HG02870 (cell line): ENCODE results near the gene DAPK2.

Experiments
- ATAC-seq: cut with Tn5 transposase; IDR thresholded peaks from one replicate; pipeline ENCODE4 v1.9.1; 2021; ENCODE audit warnings: mild to moderate bottlenecking, moderate library complexity; ENCODE audit not compliant: unreplicated experiment

The DAPK2 gene

DNA sequence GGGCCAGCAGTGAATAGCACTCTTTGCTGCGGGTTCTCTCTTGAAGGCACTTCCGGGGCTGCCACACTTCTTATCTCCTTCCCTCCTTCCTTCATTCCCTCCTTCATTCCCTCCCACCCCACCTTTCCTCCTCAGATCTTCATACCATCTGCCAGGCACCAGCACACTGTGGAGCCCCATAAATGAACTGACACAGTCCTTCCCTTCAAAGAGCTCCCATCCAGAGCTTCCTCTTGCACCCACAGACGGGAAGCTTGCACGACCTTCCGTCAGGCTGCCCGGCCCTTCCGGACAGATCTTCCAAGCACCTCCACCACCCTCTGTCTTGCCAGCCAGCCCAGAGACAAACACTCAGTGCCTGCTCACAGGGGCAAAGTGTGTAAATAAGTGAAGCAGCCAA lies 147.1 kb downstream of the DAPK2 start:
- ATAC-seq, result no peak

DNA sequence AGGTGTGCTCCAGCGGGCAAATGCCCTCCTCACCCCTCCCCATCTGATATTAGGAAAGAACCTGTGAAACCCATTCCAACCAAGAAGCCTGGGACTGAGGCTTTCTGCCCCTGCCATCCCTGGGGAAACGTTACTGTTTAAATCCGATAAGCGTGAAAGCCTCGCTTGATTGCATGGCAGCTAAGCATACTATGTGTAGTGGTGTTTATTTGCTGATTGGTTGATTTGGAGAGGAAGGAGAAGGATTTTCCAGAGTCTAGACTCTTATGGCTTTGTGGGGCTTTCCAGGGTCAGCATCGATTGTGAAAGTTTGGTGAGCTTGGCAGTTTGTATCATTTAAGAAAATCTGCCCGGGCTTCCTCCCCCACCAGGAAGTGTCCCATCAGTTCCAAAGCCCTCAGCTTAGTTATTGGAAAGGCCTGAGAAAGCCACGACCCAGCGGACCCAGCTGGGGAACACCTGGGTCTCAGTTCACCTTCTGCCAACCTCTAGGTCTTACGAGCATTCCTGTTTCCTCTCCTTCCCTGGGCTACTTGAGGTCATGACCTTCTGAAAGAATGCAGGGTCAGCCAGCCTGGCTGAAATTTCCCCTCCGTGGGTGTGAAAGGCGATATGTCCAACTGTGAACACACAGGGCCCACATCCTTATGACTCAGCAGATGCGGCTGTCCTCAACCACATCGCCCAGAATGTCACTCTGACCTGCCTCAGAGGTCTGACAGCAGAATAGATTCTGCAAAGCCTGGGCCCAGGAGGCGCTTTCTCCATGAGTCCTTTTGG lies 149.8 kb downstream of the DAPK2 start:
- peak; percentile 80 for ATAC-seq

DNA sequence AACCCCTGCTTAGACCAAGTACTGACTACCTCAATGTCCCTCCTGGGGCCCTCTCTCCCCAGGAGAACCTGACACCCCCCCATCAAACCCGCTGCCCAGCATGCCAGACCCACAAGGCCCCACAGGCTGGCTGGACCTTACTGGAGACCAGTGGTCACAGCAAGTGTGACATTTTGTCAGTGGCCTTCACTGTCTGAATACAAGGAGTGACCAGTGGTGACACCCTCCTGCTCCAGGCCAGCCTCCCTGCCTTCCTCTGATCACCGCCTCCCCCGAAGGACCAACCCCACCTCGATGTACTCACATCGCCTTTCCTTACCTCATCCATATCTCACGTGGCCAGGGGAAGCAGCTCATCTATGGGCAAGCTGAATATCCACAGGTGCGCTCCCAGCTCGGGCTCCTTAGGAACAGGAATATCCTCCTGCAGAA lies 150.5 kb downstream of the DAPK2 start:
- ATAC-seq, result no peak

DNA sequence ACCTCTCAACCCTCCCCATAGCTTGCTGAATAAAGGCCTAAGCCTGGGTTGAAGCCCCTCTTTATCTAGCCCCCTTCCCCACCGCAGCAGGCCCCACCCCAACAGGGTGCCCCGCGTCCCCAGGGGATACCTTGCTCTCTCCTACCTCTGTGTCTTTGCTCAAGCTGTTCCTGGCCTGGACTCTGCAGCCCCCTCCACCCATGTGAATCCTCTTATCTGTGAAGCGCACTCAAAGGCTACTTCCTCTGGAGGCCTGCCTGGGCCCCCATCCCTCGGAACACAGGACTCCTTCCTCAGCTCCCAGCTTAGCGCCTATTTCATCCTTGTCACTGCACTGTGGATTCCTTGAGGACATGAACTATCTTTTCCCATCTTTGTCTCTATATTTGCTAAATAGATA lies 151.1 kb downstream of the DAPK2 start:
- no peak for ATAC-seq

DNA sequence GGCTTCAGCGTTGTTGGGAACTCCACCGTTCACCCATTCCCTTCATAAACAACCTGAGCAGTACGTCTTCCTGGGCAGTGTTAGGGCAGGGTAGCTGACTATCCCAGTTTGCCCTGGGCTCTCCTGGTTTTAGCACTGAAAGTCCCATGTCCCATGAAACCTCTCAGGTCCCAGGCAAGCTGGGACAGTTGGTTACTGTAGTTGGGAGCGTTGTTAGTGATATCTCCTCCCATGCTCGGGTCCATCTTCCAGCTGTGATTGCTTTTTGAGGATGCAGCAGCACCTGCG lies 151.7 kb downstream of the DAPK2 start:
- no peak for ATAC-seq

DNA sequence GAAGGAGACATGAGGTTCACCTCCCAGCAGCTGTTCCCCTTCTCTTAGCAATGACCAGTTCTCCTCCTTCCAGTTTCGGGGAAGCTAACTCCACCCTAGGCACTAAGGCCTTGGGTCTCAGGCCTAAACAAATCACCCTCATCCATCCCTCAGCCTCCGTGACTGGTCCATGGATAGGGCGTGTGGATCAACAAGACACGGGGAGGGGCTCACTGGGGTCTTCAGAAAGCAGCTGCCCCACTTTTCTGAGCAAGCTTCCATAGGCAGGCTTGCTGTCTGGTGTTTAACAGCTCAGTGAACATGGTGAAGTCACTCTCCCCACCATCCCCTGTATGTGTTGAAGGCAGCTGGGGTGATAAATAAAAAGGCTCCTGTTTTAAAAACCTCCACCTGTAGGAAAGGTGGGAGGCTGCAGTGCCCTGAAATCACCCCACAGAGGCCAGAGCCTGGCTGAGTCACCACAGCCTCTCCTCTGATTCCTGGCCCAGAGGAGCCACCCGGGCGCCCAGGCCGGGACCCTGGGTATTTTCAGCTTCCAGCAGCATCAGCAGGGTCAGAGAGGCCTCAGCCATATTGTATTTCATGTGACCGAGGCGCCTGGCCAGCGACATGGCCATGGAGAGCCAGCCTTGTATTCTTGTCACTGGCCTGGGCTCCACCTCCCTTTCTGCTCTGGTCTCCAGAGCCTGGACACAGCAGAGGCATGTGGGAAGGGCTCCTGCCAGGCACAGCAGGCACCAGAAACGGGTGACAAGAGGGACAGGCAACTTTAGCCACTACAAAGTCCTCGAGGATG lies 152.2 kb downstream of the DAPK2 start:
- no peak for ATAC-seq

DNA sequence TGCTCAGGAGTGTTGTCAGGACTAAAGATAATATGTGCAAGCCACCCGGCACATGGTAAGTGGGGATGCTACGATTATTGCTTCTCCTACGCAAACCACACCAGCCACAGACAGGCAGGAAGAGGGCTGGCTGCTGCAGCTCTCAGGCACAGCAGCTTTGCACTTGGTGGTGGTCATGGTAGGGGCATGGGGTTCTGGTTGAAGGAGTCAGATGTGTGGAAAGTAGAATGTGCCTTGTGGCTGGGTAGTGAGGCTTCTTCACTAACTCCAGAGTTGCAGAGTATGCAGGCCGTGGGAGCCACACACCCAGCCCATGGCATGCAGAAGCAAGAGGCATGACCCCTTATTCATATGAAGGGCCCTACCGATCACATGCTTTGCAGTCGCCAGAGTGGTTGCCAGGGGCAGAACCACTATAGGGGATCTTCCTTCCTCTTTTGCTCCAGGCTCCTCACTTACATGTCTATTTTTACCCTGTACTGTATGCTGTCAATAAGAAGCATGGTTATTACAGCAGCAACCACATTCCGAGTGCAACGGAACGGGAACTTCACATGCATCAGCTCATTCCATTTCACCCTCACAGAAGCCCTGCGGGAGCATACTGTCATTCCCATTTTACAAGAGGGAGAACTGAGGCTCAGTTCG lies 153.4 kb downstream of the DAPK2 start:
- no peak for ATAC-seq

DNA sequence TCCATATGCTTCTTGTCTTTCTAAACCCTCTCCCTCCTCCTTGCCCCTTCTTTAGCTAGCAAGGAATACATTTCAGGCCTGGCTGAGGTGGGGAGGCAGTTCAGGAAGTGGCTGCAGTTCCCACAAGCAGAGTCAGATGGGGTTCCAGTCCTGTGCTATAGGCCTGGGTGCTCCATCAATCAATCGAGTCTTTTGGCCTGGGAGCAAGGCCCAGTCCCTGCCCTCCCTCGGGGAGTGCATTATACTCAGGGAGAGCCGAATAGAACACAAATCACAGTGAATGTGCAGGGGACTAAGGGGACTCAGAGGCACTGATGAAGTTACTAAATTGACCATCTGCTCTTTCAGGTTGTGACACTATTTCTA lies 154.5 kb downstream of the DAPK2 start:
- ATAC-seq, result no peak

DNA sequence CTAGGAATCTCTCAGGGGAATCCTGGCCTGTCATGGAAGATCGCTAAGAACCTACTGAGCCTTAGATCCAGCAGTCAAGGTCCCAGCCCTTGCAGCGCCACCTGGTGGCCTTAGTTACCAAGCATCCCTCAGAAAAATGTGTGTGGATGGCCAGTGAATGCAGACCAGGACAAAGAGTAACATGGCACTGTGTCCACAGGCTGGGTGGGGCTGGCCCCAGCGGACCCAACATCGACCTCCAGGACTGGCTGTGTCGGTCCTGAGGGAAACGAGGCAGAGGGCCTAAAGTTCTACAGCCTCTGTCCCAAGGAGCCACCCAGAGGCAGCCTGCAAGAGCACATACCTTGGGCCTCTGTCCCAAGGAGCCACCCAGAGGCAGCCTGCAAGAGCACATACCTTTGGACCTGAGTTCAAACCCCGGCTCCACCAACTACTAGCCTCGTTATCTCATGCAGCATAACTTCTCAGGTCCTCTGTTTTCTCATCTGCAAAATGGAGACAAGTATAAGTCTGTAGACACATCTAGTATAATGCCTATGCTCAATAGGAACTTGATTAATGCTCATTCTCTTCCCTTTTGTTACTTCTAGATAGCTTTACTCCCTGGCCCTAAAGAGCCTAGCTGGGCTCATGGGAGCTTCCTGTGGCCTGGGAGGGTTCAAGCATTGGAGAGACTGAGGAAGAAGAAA lies 155.1 kb downstream of the DAPK2 start:
- no peak for ATAC-seq

DNA sequence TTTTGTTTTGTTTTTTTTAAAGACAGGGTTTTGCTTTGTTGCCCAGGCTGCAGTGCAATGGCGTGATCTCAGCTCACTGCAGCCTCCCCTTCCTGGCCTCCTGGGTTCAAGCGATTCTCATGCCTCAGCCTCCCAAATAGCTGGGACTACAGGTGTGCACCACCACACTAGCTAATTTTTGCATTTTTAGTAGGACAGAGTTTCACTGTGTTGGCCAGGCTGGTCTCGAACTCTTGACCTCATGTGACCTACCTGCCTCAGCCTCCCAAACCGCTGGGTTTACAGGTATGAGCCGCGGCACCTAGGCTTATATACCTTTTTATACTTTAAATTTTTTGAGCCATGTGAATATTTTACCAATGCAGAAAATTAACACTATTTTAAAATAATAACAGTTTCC lies 155.7 kb downstream of the DAPK2 start:
- ATAC-seq, result no peak

DNA sequence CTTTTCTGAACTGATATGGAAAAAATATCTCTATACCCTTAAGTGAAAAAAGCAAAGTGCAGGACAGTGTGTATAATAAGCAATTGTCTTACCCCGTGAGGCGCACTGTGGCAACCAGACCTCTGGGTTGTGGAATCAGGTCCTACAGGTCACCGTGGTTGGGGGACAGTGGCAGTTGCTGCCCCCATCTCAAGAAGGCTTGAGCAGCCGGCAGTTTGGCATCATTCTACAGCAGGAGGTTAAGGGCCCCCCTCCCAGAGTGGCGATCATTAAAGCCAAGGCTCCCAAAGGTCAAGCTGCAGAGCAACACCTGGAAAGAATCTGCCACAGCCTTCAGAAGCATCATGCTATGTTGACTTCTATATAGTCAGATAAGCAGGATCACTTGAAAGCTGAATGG lies 156.5 kb downstream of the DAPK2 start:
- ATAC-seq, result no peak

DNA sequence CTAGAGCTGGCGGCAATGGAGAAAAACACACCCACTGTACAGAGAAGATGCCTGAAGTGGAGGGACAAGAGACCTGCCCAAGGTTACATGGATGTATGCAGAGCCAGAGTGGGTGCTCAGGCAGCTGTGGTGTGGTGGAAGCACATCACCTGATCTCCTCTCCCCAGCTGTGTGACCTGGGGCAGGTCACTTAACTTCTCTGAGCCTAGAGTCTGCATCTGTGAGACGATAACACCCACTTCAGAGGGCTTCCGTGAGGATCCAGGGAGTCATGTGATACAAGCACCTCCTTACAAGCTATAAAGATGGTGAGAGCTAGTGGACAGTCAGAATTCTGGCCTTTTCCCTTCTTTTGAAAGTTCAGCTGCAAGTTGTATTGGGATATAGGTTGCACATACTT lies 157.5 kb downstream of the DAPK2 start:
- ATAC-seq, result no peak

DNA sequence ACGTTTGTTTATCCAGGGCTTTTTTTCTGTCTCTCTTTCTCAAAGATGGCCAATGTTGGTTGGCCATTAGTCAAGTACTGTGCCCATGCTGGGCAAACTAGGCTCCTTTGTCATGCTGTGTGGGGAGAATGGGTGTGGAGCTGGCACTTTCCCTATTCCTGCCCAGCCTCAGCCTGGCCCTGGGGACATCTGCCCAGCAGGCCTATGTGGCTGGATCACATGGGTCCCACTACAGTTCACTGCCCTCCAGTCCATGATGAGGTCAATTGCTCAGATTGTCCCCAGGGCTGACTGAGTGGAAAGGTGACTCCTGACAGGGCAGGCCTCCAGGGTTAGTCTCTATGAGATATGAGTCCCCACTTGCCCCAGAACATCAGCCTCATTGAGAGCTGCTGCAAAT lies 158.1 kb downstream of the DAPK2 start:
- ATAC-seq, result no peak

DNA sequence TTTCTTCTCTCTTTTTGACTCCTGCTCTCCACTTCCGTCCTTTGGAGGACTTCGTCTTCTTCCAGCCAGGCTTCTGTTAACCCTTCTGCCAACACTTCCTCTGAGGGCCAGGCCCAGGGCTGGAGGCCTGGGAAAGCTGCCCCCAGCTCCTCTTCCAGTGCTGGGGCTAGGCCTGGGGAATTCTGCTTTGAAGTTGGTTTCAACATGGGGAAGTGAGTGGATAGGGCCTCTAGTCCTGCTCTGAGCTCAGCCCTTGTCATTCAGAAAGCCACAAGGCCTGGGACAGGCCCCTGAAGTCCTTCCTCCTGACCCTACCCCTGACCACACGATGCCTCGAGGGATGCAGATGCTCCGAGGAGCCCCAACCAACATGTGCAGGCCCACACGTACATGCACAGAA lies 158.7 kb downstream of the DAPK2 start:
- ATAC-seq, result no peak

DNA sequence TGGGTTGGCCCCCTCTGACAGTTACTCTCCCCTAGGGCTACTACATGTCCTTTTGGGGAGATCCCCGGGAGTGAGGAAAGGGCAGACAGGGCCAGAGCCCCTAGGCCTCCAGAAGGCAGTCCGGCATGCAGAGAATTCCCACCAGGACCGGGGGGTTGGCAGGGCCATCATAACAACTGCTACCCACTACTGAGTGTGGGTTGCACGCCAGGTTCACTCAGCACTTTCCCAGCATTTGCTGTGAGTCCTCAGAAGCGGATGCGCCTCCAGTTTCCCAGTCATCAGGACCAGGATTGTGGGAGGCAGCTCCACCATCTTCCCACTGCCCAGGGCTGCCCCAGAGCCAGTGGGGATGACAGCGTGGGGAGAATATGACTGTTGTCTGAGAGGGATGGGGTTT lies 161.3 kb downstream of the DAPK2 start:
- no peak for ATAC-seq

DNA sequence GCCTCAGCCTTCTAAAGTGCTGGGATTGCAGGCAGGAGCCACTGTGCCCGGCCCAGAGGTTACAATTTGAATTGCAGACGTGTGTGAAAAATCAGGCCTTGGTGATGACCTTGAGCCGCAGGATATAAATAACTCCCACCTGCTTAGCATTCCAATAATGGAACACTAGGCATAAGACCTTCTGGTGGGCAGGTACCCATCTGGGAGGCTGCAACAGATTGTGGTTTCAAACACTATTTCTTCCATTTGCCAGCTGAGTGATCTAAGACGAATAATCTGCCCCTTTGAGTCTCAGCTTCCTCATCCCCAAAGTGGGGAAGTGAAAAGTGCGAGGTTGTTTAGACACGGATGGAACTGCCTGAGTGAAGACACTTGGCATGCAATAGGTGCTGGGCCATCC lies 164.9 kb downstream of the DAPK2 start:
- no peak for ATAC-seq

DNA sequence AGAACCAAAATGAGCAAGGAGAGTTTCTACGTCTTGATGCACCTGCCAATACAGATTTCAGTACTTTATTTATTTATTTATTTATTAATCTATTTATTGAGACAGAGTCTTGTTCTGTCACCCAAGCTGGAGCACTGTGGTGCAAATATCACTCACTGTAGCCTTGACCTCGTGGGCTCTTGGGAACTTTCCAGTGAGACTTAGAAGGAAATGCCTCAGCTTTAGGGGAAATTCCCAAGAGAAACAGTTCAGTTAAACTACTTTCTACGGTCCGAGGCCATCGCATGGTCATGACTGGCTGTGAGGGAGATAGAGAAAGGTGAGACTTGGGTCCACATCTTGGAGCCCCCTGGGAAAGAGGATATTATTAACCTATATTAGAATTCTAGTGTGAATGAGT lies 165.5 kb downstream of the DAPK2 start:
- ATAC-seq, result no peak

DNA sequence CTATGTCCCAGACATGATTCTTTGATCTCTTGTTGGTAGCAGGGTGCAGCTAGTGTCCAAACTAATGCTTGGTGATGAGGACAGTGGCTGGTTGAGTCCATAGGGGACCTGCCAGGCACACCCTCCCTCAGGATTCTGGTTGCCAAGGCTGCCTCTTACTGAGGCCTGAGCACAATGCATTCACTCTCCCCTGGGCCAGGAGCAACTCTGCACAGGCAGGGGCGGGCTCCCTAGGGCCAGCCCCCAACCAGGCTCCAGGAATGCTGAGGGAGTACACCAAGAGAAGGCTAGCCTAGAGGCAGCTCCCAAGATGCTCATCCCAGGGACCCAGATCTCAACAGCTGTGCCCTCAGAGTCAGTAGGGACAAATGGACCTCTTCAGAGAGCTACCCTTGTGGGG lies 166.3 kb downstream of the DAPK2 start:
- ATAC-seq, result no peak

DNA sequence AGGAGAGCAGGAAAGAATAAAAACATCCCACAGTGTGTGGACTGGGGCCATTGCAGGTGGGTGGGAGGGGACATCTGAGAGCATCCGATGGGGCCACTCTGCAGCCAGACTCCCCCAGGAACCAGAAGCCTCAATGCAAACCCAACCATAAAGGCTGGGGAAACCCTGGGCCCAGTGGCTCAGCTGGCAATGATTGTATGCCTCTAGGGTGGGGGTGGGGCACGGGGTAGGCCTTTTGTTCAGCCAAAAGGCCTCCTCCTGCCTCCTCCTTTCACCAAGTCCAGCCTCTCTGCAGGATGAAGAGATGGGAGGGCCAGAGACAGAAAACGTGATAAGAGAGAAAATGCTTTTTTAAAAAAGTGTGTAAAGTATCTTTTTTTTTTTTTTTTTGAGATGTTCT lies 167.1 kb downstream of the DAPK2 start:
- ATAC-seq, result no peak

DNA sequence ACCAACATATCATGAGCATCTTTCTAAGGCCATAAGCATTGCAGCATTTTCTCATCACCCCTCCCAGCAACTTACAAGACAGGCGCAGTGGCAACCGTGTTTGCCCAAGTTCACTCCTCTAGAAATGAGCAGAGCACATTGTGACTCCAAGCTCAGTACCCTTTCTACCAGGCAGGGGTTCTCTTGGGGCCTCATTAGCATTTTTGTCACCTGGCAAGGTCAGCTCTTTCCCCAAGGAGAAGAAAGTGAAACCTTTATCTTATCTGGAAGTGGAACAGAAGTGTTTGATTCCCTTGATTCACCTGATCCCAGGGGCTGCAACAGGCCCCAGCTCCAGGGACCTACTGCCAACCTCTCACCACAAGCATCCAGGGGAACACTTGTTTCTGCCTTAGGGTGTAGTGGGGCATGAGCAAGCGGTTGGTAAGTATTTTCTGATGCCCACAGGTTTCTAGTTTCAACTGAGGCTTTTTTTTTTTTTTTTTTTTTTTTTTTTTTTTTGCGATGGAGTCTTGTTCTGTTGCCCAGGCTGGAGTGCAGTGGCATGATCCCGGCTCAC lies 168.5 kb downstream of the DAPK2 start:
- no peak for ATAC-seq

DNA sequence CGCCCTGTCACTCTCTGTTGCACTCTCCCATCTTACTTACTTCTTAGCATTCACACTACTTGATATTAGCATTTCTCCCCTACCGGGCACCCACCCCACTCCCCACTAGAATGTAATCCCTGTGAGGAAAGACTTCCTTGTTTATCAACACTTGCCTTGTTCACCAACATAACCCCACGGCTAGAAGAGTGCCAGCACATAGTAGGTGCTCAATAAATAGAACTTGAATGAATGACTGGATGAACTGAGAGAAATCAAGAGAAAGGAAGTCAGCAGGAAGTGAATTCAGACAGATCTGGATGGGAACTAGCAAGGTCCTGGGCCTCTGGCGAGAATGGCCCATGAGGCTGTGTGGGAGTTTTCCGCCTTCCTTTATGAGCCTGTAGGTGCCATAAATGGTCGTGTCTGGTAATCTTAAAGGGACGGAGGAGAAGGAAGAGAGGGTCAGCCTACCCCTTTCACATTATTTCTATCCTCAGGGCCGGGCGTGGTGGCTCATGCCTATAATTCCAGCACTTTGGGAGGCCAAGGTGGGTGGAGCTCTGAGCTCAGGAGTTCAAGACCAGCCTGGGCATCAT lies 170.1 kb downstream of the DAPK2 start:
- no peak for ATAC-seq
